Epithelial cell of proximal tubule (primary cell): ENCODE results near the gene SLCO1A2. TPM values are rescaled to one million over a fixed set of nuclear protein-coding genes. Genes with fewer than 3 reads are reported as not detected.
"Not testable (repeated sequence)": the region's sequence is repeated elsewhere in the genome, so short reads cannot be mapped to it uniquely, and the experiment has no call there.

Experiments used
- DNase-seq: peaks from one replicate; pipeline ENCODE4 v3.0.0-alpha.2; 2011; ENCODE audit warnings: low read depth
- H3K4me3 ChIP-seq: 2 replicates; pipeline ENCODE4 v1.5.1; 2011; ENCODE audit warnings: low read depth, mild to moderate bottlenecking, low read length
- CTCF ChIP-seq: conservative IDR thresholded peaks from 2 replicates; pipeline ENCODE4 v1.5.1; 2012; ENCODE audit warnings: low read depth, mild to moderate bottlenecking, low read length
- total RNA-seq: library from RNA; depleted of rRNA; stranded (reverse); fragments of >200 nt; gene quantifications from 2 replicates; pipeline ENCODE4 v1.2.3, GENCODE V29; 2015

Gene SLCO1A2
- total RNA-seq: not detected in 2 replicates

- no peak for DNase-seq
Measured at GRCh38 chr12:21334771-21335325, at the start of gene SLCO1A2. Gene SLCO1A2, minus strand, starts transcription at chr12:21334917. Its CDS starts 270 bp downstream, at chr12:21334647.

GRCh38 chr12:21384261-21384660 is 49.5 kb upstream of the SLCO1A2 start:
- H3K4me3 ChIP-seq: no peak overlapping the region
- DNase-seq: no peak
- no peak for TF ChIP-seq CTCF

More at GRCh38 chr12:21334771-21335325, at the start of gene SLCO1A2:
- no peak within 1 kb of the TSS for H3K4me3 ChIP-seq
- TF ChIP-seq CTCF: no peak

- H3K4me3 ChIP-seq, DNase-seq: not testable (repeated sequence)
Measured at GRCh38 chr12:21381320-21381719, 46.6 kb upstream of the SLCO1A2 start.

GRCh38 chr12:21379218-21379617 is 44.5 kb upstream of the SLCO1A2 start:
- DNase-seq: no peak
- TF ChIP-seq CTCF: no peak
- no peak overlapping the region for H3K4me3 ChIP-seq

GRCh38 chr12:21372602-21373001 is 37.9 kb upstream of the SLCO1A2 start, which contains the start of gene IAPP:
Gene IAPP, plus strand, starts transcription at chr12:21372902. Its CDS starts 450 bp downstream, at chr12:21373352.
- no peak for DNase-seq
- no peak for TF ChIP-seq CTCF
- H3K4me3 ChIP-seq: no peak within 1 kb of the TSS

- TF ChIP-seq CTCF: no peak
- DNase-seq: no peak
- H3K4me3 ChIP-seq: no peak overlapping the region
Measured at GRCh38 chr12:21370845-21371449, 36.2 kb upstream of the SLCO1A2 start.

- no peak for TF ChIP-seq CTCF
- no peak for DNase-seq
- no peak overlapping the region for H3K4me3 ChIP-seq
Measured at GRCh38 chr12:21369141-21369980, 34.6 kb upstream of the SLCO1A2 start.

- DNase-seq, H3K4me3 ChIP-seq: not testable (repeated sequence)
Measured at GRCh38 chr12:21360632-21361031, 25.9 kb upstream of the SLCO1A2 start.
